ENCODE data around the gene SLC35B1. TPM values are rescaled to one million over a fixed set of nuclear protein-coding genes. Genes with fewer than 3 reads are reported as not detected.

Gene SLC35B1
- total and polyA plus RNA-seq, 2 of the 4 experiments (the other 2 are of a cell fraction), result 66.4 to 86.2 TPM

- no peak overlapping the region for H2BK5ac ChIP-seq (ENCODE audit: low read depth, low read length, poor library complexity, severe bottlenecking)
- H3K56ac ChIP-seq (ENCODE audit: extremely low read depth, insufficient read depth, low read length), result no peak overlapping the region
- H2AK9ac ChIP-seq (replicated peaks; ENCODE audit: low read depth, low read length, poor library complexity), result no peak overlapping the region
- no peak overlapping the region for H3K14ac ChIP-seq (replicated peaks; ENCODE audit: low read depth, low read length)
- H3K27me3 ChIP-seq (ENCODE audit: control insufficient read depth, insufficient read depth, low read length), result peaks cover 1% of the 10 kb centered on the region; the same call in 1 of the 2 replicates
- H3K4me3 ChIP-seq (ENCODE audit: insufficient read depth, low read depth, low read length), result no peak overlapping the region
- no peaks in the 10 kb centered on the region for H4K20me1 ChIP-seq (ENCODE audit: insufficient read depth, low read length)
- H2BK15ac ChIP-seq (ENCODE audit: low read depth, low read length), result no peak overlapping the region
- no peak overlapping the region for H3K4ac ChIP-seq (ENCODE audit: low read depth, low read length)
- POLR2A ChIA-PET (ENCODE audit: unreplicated experiment), result no interaction called here
- BruUV-seq (replicated peaks), result no TSS peak
- in situ Hi-C loops (cut with MboI; ENCODE audit: low sequenced_read_pairs) (no loop called here), dilution Hi-C loops (cut with HindIII; ENCODE audit: low sequenced_read_pairs, unreplicated experiment) (no loop called here), intact Hi-C loops (cut with micrococcal nuclease) (no loop called here)
- WGBS, 2 experiments (ENCODE audit: extremely low coverage in 2 of 2, insufficient read length in 1 of 2), result no CpG with 5 or more reads among the region's 3 CpGs
- H4K5ac ChIP-seq (ENCODE audit: low read depth, low read length), result no peak overlapping the region
- DNase-seq, result no peak
- CTCF ChIA-PET, result interaction anchor here (0.6 kb wide), 1 partner anchor 406 kb away, joined by 7 read pairs; no protein-coding TSS in a partner anchor
- H3K9ac ChIP-seq (ENCODE audit: low read depth, low read length), result no peak overlapping the region
- no peak for ATAC-seq (ENCODE audit: low read depth)
- 0 out of 2 replicates have a peak, but pooled peaks cover 3% of the 10 kb centered on the region for H3K9me1 ChIP-seq (ENCODE audit: insufficient read depth, low read length)
- no peak overlapping the region for H2AK5ac ChIP-seq (ENCODE audit: low read depth, low read length)
- H3K27ac ChIP-seq (ENCODE audit: insufficient read depth, low read length), result no peak overlapping the region
- no peak overlapping the region for H4K91ac ChIP-seq (ENCODE audit: insufficient read depth, low read depth, low read length)
- no peak overlapping the region for H2AFZ ChIP-seq (replicated peaks; ENCODE audit: low read length, poor library complexity)
- H2BK120ac ChIP-seq (ENCODE audit: low read depth, low read length), result no peak overlapping the region
- no peak overlapping the region for H2BK20ac ChIP-seq (ENCODE audit: low read depth, low read length)
- no peak overlapping the region for H3K4me2 ChIP-seq (ENCODE audit: low read depth, low read length)
- no peaks in the 10 kb centered on the region for H3K36me3 ChIP-seq (ENCODE audit: control insufficient read depth, insufficient read depth, low read length)
- H3K4me1 ChIP-seq (ENCODE audit: control insufficient read depth, insufficient read depth, low read length), result no peaks in the 10 kb centered on the region
- no peak overlapping the region for H3K18ac ChIP-seq (ENCODE audit: low read depth, low read length)
- H3K79me1 ChIP-seq (ENCODE audit: low read depth in 1 of 2, low read length in 2 of 2), result no peaks in the 10 kb centered on the region
- H4K8ac ChIP-seq (ENCODE audit: low read depth in 2 of 2, low read length in 2 of 2), result no peak overlapping the region
- H3K23ac ChIP-seq (ENCODE audit: low read depth, low read length), result no peak overlapping the region
- TF ChIP-seq MAFK (IDR thresholded peaks at IDR 0.05; ENCODE audit: low read depth, low read length) (no peak), FOS (IDR thresholded peaks at IDR 0.05; ENCODE audit: low read depth, low read length) (no peak), CEBPB (IDR thresholded peaks at IDR 0.05; ENCODE audit: low read depth, low read length) (no peak), MAZ (IDR thresholded peaks at IDR 0.05; ENCODE audit: borderline replicate concordance, low read depth, low read length) (no peak), NFE2L2 (IDR thresholded peaks at IDR 0.05; ENCODE audit: low read depth, low read length) (no peak), ELK1 (IDR thresholded peaks at IDR 0.05; ENCODE audit: borderline replicate concordance, low read depth, low read length) (no peak), POLR2A (IDR thresholded peaks at IDR 0.05; ENCODE audit: low read depth, low read length) (no peak), USF2 (IDR thresholded peaks at IDR 0.05; ENCODE audit: low read depth, low read length) (no peak), CHD1 (IDR thresholded peaks at IDR 0.05; ENCODE audit: low read depth, low read length) (no peak), RFX5 (IDR thresholded peaks at IDR 0.05; ENCODE audit: low read depth, low read length) (no peak), RCOR1 (IDR thresholded peaks at IDR 0.05; ENCODE audit: insufficient replicate concordance, low read length) (no peak), MXI1 (IDR thresholded peaks at IDR 0.05; ENCODE audit: borderline replicate concordance, low read depth, low read length) (no peak), SMC3 (IDR thresholded peaks at IDR 0.05; ENCODE audit: low read depth, low read length) (no peak), RAD21 (IDR thresholded peaks at IDR 0.05; ENCODE audit: low read length) (no peak)
- no peaks in the 10 kb centered on the region for H3K9me3 ChIP-seq (ENCODE audit: control insufficient read depth, insufficient read depth, low read length)
Measured at GRCh38 chr17:49748223-49748622, 40.5 kb upstream of the SLC35B1 start.
